OCI-LY3 (cell line): Measurements from ENCODE around the gene PPP2R5C.

Experiments used
- CTCF ChIP-seq: fragments of 200-600, 300-600 bp; sonication (generic); IDR thresholded peaks from 2 replicates; pipeline ENCODE4 v1.5.1; 2014; ENCODE audit warnings: antibody characterized with exemption, low read length, low read depth
- EZH2phosphoT487 ChIP-seq: fragments of 200-600 bp; shearing (Covaris generic); IDR thresholded peaks from 2 replicates; pipeline ENCODE4 v1.6.1; 2018; ENCODE audit warnings: antibody characterized with exemption, mixed run types, low read depth

GRCh38 chr14:101757839-101758211, 3.7 kb upstream of the PPP2R5C start:
- TF ChIP-seq CTCF (no peak), EZH2phosphoT487 (no peak)
